ENCODE measurements around the gene CDK5RAP2.

The CDK5RAP2 gene

DNA sequence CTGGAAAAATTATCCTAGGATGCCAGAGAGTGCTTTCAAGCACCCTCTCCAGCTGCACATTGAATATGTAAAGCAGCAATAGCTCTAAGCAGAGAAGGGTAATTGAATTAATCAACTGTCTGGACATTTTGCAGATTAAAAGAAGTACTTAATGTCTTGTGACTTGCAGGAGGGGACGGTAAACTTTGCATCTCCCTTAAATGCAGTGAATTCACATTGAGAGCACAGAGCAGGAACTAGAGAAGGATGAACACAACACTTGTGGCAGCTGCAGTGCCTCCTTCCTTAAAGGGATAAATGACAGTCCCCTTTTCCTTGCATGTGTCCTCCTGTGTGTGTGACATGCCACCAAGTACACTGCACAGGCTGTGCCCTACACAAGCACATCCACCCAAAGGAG, 7.4 kb upstream of the CDK5RAP2 start:
- TF ChIP-seq, protein P1, sequence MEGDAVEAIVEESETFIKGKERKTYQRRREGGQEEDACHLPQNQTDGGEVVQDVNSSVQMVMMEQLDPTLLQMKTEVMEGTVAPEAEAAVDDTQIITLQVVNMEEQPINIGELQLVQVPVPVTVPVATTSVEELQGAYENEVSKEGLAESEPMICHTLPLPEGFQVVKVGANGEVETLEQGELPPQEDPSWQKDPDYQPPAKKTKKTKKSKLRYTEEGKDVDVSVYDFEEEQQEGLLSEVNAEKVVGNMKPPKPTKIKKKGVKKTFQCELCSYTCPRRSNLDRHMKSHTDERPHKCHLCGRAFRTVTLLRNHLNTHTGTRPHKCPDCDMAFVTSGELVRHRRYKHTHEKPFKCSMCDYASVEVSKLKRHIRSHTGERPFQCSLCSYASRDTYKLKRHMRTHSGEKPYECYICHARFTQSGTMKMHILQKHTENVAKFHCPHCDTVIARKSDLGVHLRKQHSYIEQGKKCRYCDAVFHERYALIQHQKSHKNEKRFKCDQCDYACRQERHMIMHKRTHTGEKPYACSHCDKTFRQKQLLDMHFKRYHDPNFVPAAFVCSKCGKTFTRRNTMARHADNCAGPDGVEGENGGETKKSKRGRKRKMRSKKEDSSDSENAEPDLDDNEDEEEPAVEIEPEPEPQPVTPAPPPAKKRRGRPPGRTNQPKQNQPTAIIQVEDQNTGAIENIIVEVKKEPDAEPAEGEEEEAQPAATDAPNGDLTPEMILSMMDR (IDR thresholded peaks at IDR 0.05; ENCODE audit: borderline replicate concordance, insufficient read depth, low read depth, low read length): no peak
- H3K4me3 ChIP-seq (ENCODE audit: low read depth, low read length): no peak overlapping the region

DNA sequence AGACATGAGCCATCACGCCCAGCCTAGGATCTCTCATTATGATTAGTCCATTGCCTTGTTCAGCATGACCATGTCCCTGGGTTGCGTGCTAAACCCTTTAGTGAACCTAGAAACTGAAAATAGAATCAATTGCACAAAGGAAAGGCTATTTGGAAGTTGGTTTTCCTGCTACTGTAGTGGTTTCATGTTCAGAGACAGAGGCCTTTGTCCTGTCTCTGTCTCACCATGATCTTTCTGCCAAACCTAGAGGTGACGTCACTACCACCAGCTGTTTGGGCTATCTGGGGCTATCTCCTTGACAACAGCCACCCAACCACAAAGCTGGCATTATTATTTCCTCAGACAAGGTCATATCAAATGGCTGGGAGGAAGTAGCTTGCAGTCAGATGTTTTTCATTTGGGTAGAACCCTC, 4.0 kb upstream of the CDK5RAP2 start:
- no peak overlapping the region for H3K4me3 ChIP-seq (ENCODE audit: low read depth, low read length)
- TF ChIP-seq, protein P1 (IDR thresholded peaks at IDR 0.05; ENCODE audit: borderline replicate concordance, insufficient read depth, low read depth, low read length): no peak

DNA sequence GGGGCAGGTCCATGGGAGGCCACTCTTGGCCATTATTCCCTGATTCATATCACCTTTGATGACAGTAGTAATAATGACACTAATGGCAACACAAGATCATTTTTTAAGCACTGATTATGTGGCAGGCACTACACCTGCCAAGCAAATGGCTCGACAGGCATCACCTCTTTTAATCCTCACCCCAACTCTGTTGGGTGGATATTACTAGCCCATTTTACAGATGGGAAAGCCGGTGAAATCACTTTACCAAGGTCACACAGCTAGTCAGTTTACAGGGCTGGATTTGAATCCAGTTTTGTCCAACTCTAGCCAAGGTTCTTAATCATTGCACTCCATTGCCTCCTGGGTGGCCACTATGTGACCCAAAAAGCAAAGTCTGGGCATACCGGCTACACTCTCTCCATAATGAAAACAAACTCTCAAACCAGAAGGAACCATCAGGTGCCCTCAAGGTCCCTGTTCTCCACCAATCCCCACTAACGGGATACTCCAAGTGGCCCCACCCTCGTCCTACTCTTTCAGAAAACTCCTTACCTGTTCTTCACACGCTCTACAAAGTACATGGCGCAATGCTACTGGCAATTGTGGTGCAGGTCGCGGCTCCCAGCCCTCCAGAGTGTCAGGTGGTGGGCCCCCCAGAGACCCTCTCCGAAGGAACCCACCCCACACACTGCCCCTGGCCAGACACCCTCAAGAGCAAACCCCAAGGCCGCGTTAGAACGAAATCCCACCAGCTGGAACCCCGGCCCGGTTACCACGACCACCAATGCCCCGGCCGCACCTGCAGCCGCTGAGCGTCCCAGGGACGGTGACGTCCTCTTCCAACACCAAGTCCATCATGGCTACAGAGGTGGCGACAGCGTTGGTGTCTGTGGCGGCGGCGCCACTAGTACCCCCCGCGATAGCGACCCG, 572 bp downstream of the CDK5RAP2 start:
- H3K4me3 ChIP-seq (ENCODE audit: low read depth, low read length): peak overlapping the region; percentile 77
- TF ChIP-seq, protein P1 (IDR thresholded peaks at IDR 0.05; ENCODE audit: borderline replicate concordance, insufficient read depth, low read depth, low read length): no peak

DNA sequence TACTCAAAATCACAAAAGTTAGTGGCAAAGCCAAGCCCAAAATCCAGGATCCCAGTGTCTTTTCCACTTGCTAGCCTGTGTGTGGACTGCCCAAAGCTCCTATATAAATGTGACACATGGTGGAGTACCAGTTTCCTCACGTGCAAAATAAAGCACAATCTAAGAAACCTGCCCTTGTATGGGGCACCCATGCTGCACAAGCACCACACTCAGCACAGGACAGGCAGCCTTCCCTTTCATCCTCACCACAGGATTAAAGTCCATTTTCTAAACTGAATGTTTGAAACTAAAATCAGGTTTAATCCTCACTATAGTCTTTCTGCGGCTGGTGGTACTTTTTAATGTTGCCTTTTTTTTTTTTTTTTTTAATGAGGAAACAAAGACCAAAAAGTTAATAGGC, 5.5 kb downstream of the CDK5RAP2 start:
- H3K4me3 ChIP-seq (ENCODE audit: low read depth, low read length): no peak overlapping the region

DNA sequence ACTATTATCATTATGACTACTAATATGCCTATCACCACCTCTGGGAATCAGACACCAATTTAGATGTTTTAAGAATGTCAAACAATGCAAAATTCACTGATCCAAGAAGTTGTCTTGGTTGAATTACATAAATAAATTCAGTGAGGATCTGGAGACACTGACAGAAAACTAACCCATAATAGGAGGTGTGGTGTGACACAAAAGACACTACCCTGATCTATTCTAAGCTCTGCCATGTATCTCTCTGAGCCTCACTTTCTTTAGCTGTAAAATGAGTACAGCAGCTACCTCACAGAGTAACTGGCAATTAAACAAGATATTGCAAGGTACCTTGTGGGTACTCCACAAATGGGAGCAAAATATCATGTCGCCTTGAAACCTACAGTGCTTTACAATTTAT, 7.5 kb downstream of the CDK5RAP2 start:
- H3K4me3 ChIP-seq (ENCODE audit: low read depth, low read length): no peak overlapping the region
- TF ChIP-seq, protein P1 (IDR thresholded peaks at IDR 0.05; ENCODE audit: borderline replicate concordance, insufficient read depth, low read depth, low read length): no peak

More for the DNA sequence above, 5.5 kb downstream of the CDK5RAP2 start:
- TF ChIP-seq, protein P1 (IDR thresholded peaks at IDR 0.05; ENCODE audit: borderline replicate concordance, insufficient read depth, low read depth, low read length): no peak

DNA sequence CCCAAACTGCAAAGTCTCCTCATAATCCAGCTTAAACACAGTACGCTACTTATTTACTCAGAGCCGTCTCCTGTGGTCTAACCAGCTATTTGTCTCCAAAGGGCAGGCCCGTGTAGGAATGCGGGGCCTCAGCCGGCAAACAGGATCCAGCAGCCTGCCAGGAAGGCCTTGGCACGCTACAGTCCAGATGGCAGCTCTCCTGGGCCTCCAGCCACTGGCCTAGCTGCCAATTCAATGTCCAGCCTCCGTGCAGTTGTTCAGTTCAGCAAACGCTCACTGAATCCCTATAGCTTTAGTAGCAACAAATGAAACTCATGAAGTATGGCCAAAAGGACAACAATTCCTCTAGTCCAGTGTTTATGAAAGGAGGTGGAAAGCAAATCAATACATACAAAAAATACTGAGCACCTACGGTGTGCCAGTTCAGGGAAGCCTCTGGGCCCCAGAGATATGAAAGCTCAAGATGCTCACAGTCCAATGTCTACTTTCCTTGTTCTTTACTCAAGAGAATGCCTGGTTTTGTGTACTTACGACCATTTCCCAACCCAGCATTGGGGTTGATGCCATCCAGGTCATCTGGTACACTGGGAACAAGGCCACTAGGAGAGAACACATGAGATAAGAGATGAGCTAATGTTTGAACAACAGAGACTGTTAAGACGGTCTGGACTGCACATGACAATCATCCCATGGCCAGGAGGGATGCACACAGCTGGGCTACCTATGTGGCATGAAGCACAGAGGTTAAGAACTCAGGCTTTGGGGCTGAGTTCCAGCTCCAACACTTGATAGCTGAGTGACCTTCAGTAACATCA, 8.3 kb downstream of the CDK5RAP2 start:
- TF ChIP-seq, protein P1 (IDR thresholded peaks at IDR 0.05; ENCODE audit: borderline replicate concordance, insufficient read depth, low read depth, low read length): no peak
- H3K4me3 ChIP-seq (ENCODE audit: low read depth, low read length): no peak overlapping the region
